SK-N-MC (cell line): Measurements from ENCODE around the gene TAPBP.

Experiments
- EZH2 ChIP-seq: fragments of 200-600 bp; sonication (generic); IDR thresholded peaks from one replicate; pipeline ENCODE4 v1.6.1; 2017; ENCODE audit warnings: antibody characterized with exemption
- FOXP2 ChIP-seq: optimal IDR thresholded peaks from 2 replicates; pipeline ENCODE3; 2011; ENCODE audit warnings: mild to moderate bottlenecking, moderate library complexity; ENCODE audit not compliant: insufficient read depth; ENCODE audit errors: extremely low read length, control extremely low read depth
- POLR2AphosphoS5 ChIP-seq: IDR thresholded peaks from 2 replicates; pipeline ENCODE4 v1.6.1; 2012; ENCODE audit warnings: mild to moderate bottlenecking, low read depth, low read length, borderline replicate concordance

DNA sequence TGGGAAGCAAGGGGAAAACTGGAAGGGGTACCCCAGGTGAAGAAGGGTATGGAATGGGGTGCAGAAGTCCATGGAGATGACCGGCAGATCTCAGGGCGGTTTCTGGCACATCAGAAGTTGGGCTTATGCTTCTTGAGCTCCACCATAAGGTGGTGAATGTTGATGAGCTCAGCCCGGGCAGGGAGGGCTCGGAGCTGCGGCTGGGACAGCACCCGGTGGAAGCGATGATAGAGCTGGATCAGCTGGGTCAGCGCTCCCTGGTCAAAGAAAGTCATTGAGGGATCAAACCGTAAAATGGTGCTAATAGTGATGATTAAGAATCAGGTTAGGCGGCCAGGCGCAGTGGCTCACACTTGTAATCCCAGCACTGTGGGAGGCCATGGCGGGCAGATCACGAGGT lies 63.1 kb downstream of the TAPBP start:
- TF ChIP-seq POLR2AphosphoS5 (no peak), EZH2 (no peak), FOXP2 (no peak)
